ENCODE results near the gene ITGB1BP1. TPM values are rescaled to one million over a fixed set of nuclear protein-coding genes. Genes with fewer than 3 reads are reported as not detected.

The ITGB1BP1 gene
- total RNA-seq, 1 donor from 2014 or later, result 98.0 TPM

DNA sequence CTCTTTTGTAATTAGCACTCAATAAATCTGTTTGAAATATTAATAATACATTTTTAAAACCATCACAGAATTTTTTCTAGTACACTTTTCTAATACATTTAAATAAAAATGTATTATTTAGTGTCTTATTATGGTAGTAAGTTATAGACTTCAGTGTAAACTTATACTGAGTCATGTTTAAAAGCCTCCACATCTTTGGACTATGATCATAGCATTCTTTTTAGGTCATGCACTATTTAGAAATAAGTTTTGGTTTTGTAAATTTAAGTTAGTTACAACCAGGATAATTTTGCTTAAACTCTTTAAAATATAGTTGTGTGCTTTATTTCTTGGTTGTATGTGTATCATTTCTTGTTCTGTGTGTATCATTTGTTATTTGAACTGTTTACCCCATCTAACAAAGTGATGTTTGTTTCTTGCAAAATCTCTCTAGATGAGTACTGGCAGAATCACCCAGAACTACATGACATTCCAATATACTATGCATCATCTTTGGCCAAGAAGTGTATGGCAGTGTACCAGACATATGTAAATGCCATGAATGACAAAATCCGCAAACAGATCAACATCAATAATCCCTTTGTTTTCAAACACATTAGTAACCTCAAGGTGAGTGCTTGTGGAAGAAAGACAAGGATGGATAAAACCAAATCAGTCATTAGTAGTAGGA lies 16.9 kb upstream of the ITGB1BP1 start:
- H3K9me3 Mint-ChIP-seq (ENCODE audit: unreplicated experiment), result no peaks in the 10 kb centered on the region
- H3K27me3 Mint-ChIP-seq (ENCODE audit: unreplicated experiment), result no peaks in the 10 kb centered on the region
- no peak for DNase-seq (ENCODE audit: extremely low spot score, unreplicated experiment)
- H3K4me1 Mint-ChIP-seq (ENCODE audit: unreplicated experiment), result no peaks in the 10 kb centered on the region
- TF ChIP-seq, protein P1, sequence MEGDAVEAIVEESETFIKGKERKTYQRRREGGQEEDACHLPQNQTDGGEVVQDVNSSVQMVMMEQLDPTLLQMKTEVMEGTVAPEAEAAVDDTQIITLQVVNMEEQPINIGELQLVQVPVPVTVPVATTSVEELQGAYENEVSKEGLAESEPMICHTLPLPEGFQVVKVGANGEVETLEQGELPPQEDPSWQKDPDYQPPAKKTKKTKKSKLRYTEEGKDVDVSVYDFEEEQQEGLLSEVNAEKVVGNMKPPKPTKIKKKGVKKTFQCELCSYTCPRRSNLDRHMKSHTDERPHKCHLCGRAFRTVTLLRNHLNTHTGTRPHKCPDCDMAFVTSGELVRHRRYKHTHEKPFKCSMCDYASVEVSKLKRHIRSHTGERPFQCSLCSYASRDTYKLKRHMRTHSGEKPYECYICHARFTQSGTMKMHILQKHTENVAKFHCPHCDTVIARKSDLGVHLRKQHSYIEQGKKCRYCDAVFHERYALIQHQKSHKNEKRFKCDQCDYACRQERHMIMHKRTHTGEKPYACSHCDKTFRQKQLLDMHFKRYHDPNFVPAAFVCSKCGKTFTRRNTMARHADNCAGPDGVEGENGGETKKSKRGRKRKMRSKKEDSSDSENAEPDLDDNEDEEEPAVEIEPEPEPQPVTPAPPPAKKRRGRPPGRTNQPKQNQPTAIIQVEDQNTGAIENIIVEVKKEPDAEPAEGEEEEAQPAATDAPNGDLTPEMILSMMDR (IDR thresholded peaks at IDR 0.05), result no peak
- no peak overlapping the region for H3K27ac Mint-ChIP-seq (ENCODE audit: unreplicated experiment)
- peaks cover 49% of the 10 kb centered on the region for H3K36me3 Mint-ChIP-seq (ENCODE audit: unreplicated experiment)
- no peak overlapping the region for H3K4me3 Mint-ChIP-seq (ENCODE audit: unreplicated experiment)

DNA sequence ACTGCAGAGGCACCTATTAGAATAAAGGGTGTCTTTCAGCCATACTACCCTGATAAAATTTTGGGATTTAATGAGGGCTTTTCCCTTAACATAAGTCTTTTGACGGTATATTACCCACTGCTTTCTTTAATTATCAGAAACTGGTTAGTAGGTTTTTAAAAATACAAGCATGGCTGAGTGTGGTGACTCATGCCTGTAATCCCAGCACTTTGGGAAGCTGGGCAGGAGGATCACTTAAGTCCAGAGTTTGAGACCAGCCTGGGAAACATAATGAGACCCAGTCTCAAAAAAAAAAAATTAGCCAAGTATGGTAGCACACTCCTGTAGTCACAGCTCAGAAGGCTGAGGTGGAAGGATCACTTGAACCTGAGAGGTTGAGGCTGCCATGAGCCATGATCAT lies 16.2 kb upstream of the ITGB1BP1 start:
- H3K36me3 Mint-ChIP-seq (ENCODE audit: unreplicated experiment), result peaks cover 48% of the 10 kb centered on the region
- no peak for DNase-seq (ENCODE audit: extremely low spot score, unreplicated experiment)
- H3K4me1 Mint-ChIP-seq (ENCODE audit: unreplicated experiment), result no peaks in the 10 kb centered on the region
- no peak overlapping the region for H3K4me3 Mint-ChIP-seq (ENCODE audit: unreplicated experiment)
- H3K27me3 Mint-ChIP-seq (ENCODE audit: unreplicated experiment), result no peaks in the 10 kb centered on the region
- no peaks in the 10 kb centered on the region for H3K9me3 Mint-ChIP-seq (ENCODE audit: unreplicated experiment)
- no peak overlapping the region for H3K27ac Mint-ChIP-seq (ENCODE audit: unreplicated experiment)
- TF ChIP-seq, protein P1 (IDR thresholded peaks at IDR 0.05), result no peak

DNA sequence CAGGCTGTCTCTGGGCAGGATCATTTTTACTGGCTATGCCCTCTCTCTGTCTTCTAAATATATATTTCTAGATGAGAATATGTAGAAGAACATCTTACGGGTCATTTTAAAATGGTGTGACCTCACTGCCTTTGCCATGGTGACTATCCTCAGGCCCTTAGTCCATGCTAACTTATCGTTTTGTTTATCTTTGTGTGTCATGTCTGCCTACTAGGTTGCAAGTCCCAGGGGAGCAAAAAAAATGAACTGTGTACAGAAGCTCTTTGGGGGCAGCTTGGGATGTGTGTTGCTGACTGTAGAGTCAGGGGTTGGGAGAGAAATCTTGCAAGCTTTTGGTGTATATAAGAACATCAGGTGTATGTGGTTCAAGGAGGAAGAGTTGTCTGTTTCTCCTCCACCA lies 11.2 kb upstream of the ITGB1BP1 start:
- Mint-ChIP-seq H3K4me1 (ENCODE audit: unreplicated experiment) (no peaks in the 10 kb centered on the region), H3K9me3 (ENCODE audit: unreplicated experiment) (no peaks in the 10 kb centered on the region), H3K27me3 (ENCODE audit: unreplicated experiment) (no peaks in the 10 kb centered on the region), H3K27ac (ENCODE audit: unreplicated experiment) (no peak overlapping the region), H3K4me3 (ENCODE audit: unreplicated experiment) (no peak overlapping the region), H3K36me3 (ENCODE audit: unreplicated experiment) (peaks cover 56% of the 10 kb centered on the region)
- no peak for DNase-seq (ENCODE audit: extremely low spot score, unreplicated experiment)
- TF ChIP-seq, protein P1 (IDR thresholded peaks at IDR 0.05), result no peak

DNA sequence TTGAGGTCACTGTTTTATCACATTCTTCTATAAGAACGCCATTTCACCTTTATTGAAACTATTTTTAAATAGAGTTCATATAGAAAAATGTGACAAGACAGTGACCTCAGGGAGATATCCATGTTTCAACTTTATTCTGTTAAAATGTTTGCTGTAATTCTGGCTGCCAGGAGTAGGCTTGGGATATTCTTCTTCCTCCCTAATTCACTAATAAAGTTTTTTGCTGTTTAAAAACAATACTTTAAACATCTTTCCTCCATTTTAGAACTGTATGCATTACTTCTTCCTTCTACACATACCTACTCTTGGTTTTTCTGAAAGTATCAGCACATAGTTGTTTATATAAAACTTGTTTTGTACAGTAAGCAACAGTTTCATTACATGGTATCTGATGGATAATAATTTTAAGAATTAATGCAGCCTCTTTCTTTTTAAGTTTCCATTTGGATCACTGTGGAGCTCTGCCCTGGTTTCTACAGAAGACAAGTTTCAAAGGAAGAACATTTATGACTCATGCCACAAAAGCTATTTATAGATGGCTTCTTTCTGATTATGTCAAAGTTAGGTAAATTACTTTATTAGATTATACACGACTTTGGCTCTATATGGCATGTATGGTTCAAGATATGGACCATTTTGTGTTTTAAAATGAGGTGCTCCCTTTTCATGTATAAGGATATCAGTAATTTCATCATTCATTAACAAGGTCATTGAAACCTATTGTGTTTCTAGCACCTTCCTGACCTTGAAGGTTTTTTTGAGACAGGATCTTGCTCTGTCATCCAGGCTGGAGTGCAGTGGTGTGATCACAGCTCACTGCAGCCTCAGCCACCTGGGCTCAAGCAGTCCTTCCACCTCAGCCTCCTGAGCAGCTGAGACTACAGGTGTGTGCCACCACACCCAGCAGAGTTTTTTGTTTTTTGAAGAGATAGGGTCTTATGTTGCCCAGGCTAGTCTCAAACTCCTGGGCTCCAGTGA lies 7.3 kb upstream of the ITGB1BP1 start:
- peaks cover 43% of the 10 kb centered on the region for H3K36me3 Mint-ChIP-seq (ENCODE audit: unreplicated experiment)
- no peaks in the 10 kb centered on the region for H3K9me3 Mint-ChIP-seq (ENCODE audit: unreplicated experiment)
- H3K4me3 Mint-ChIP-seq (ENCODE audit: unreplicated experiment), result no peak overlapping the region
- no peak for DNase-seq (ENCODE audit: extremely low spot score, unreplicated experiment)
- H3K4me1 Mint-ChIP-seq (ENCODE audit: unreplicated experiment), result no peaks in the 10 kb centered on the region
- no peaks in the 10 kb centered on the region for H3K27me3 Mint-ChIP-seq (ENCODE audit: unreplicated experiment)
- H3K27ac Mint-ChIP-seq (ENCODE audit: unreplicated experiment), result no peak overlapping the region
- TF ChIP-seq, protein P1 (IDR thresholded peaks at IDR 0.05), result no peak

Data from osteocyte (in vitro differentiated cells).